Measurements from ENCODE around the gene SLCO4A1. TPM values are rescaled to one million over a fixed set of nuclear protein-coding genes. Genes with fewer than 3 reads are reported as not detected.

Gene SLCO4A1
- total RNA-seq, 4 donors from 2014 or later = 6.7 to 22.1 (median 14.4) TPM

DNA sequence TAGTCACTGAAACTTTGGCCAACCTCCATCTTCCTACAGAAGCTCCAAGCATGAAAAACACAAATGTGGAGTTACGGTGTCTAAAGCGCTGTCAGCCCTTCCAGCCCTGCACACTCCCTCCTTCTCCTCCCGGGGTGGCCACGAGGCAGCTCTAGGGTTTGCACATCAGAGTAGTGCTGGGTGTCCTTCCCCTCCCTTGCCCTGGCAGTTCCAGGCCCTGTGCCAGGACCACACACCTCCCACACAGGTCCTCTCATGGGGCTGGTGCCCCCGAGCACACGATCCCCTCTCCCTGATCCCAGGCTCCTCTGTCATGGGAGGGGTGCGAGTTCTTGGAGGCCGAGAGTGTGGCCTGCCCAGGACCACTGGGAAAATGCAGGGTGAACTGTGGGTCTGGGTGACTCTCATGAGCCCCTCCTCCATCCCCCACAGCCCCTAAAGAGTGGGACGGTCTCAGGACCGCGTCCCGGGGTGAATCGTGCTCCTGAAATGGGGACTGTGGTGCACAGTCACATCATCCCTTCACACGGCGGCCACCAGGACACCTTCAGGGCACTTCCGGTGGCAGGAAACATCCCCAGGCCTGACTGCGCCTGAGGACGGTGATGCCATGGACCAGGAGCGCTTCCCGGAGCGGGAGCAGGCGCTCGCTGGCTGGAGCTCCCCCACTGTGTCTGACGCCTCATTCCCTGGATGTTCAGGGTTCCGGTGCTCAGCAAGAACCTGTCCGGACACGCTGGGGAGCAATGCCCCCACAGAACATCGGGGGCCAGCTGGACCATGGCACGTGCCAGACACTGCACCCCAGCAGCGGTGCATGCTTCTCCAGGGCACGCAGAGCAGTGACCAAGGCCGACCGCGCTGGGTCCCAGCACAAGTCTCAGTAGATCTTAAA, 42.8 kb upstream of the SLCO4A1 start:
- no peak overlapping the region for H3K4me3 ChIP-seq
- 41 to 63% methylated on average over 9 to 15 of the region's 34 CpGs for WGBS, 2 donors
- intact Hi-C loops (cut with DNase I) = no loop called here
- peak overlapping the region in 1 of 4 donors; percentile 63 for H3K27ac ChIP-seq
- peaks cover 42 to 85% (median 44%) of the 10 kb centered on the region in 3 donors for H3K4me1 ChIP-seq
- H3K36me3 ChIP-seq = no peaks in the 10 kb centered on the region
- DNase-seq = no peak
- H3K9me3 ChIP-seq = no peaks in the 10 kb centered on the region
- H3K27me3 ChIP-seq = peaks cover 0 to 93% (median 5%) of the 10 kb centered on the region in 4 donors
- no peak for TF ChIP-seq CTCF (IDR thresholded peaks at IDR 0.05)

DNA sequence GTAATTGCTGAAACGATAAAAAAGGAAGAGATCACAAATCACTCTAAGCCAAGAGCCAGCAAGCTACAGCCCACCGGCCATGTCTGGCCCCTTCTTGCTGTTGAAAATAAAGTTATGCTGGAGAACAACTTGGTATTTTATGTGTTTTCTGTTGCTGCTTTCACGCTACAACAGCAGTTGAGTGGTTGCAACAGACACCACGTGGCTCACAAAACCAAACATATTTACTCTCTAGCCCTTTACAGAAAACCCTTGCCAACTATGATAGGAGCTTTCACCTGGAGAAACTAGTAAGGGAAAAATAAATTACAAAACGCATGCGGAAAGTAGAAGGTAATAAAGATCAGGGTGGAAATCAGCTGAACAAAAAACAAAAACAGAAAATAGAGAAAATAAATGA, 41.1 kb upstream of the SLCO4A1 start:
- WGBS, 2 donors = 78 to 81% methylated on average over 6 of the region's 6 CpGs
- Histone ChIP-seq H3K4me3 (no peak overlapping the region), H3K27ac (no peak overlapping the region), H3K36me3 (no peaks in the 10 kb centered on the region), H3K27me3 (peaks cover 0 to 88% (median 3%) of the 10 kb centered on the region in 4 donors), H3K9me3 (no peaks in the 10 kb centered on the region), H3K4me1 (peaks cover 37 to 90% (median 47%) of the 10 kb centered on the region in 3 donors)
- no peak for TF ChIP-seq POLR2A (IDR thresholded peaks at IDR 0.05)
- DNase-seq = no peak
- intact Hi-C loops (cut with DNase I) = no loop called here

DNA sequence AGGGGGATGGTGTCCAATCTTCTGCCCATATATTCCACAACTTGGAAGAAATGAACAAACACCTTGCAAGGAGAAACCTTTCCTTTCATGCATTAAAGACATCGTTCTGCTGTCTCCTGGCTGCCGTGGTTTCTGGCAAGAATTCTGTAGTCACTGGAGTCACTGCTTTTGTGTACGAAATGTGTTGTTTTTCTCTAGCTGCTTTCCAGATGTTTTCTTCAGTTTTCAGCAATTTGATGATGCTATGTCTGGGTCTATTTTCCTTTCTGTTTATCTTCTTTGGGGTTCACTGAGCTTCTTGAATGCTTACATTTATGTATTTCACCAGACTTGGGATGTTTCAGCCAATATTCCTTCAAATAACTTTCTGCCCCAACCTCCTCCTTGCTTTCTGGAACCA, 40.6 kb upstream of the SLCO4A1 start:
- no peak for DNase-seq
- Histone ChIP-seq H3K27me3 (peaks cover 0 to 87% (median 2%) of the 10 kb centered on the region in 4 donors), H3K36me3 (no peaks in the 10 kb centered on the region), H3K4me1 (peaks cover 37 to 90% (median 47%) of the 10 kb centered on the region in 3 donors), H3K4me3 (no peak overlapping the region), H3K27ac (no peak overlapping the region), H3K9me3 (no peaks in the 10 kb centered on the region)
- no peak for TF ChIP-seq CTCF (IDR thresholded peaks at IDR 0.05)
- TF ChIP-seq POLR2A (IDR thresholded peaks at IDR 0.05) = no peak
- intact Hi-C loops (cut with DNase I) = no loop called here
- 29 to 31% methylated on average over 3 of the region's 3 CpGs for WGBS, 2 donors

GRCh38 chr20:62602550-62602949, 39.8 kb upstream of the SLCO4A1 start:
- Histone ChIP-seq H3K4me3 (peak overlapping the region in 2 of 4 donors; percentile 1 to 30), H3K9me3 (no peaks in the 10 kb centered on the region), H3K27me3 (peaks cover 0 to 87% (median 0%) of the 10 kb centered on the region in 4 donors), H3K36me3 (no peaks in the 10 kb centered on the region), H3K27ac (peak overlapping the region; percentile 38 to 83 (median 58)), H3K4me1 (peaks cover 37 to 86% (median 43%) of the 10 kb centered on the region in 3 donors)
- 16 to 23% methylated on average over 8 to 10 of the region's 10 CpGs for WGBS, 2 donors
- TF ChIP-seq POLR2A (IDR thresholded peaks at IDR 0.05) (no peak), CTCF (IDR thresholded peaks at IDR 0.05) (no peak)
- no peak for DNase-seq
- intact Hi-C loops (cut with DNase I) = no loop called here

DNA sequence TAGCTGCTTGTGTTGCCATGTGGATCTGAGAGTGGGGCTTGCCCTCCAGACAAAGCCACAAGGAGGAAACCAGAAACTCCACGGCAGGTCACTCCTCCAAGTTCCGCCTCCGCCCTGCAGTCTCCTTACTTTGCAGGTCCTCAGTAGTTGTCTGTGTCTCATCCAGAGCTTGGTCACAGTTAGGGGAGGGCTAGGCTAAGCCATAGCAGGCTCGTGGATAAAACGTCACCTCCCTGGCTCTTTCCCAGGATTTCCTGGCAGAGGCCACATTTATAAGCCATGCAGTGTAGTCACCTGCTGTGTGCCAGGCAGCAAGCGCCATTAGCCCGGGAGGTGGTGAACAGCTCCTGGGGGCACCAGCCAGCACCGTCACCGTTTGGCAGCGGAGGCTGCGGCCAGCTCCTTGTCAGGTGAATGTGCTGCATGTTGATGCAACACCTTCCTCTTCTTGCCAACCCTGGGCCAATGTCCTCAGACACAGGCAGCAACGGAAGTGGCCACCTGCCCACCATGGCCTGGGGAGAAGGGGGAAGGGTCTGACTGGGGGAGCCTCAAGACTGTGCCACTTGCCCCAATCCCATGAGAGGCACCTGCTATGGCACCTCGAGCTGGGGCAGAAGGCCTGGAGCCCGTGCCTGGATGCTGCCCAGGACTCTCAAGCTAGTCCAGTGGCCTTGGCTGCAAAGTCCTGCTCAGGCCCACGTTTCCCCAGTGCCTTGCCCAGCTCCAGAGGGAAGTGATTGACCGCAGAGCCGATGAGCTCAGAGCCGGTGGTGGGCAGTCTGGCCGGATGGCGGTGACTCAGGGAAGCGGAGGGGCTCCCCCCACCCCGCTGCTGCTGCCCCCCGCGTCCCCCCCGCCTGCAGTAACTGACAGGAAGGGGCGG, 39.0 kb upstream of the SLCO4A1 start:
- Histone ChIP-seq H3K27ac (peak overlapping the region; percentile 38 to 83 (median 58)), H3K36me3 (no peaks in the 10 kb centered on the region), H3K9me3 (no peaks in the 10 kb centered on the region), H3K4me1 (peaks cover 37 to 81% (median 41%) of the 10 kb centered on the region in 3 donors), H3K27me3 (peaks cover 0 to 87% (median 0%) of the 10 kb centered on the region in 4 donors), H3K4me3 (peak overlapping the region in 2 of 4 donors; percentile 2 to 30)
- intact Hi-C loops (cut with DNase I) = no loop called here
- no peak for DNase-seq
- peak in 1 of 6 experiments; percentile 2 for TF ChIP-seq CTCF (IDR thresholded peaks at IDR 0.05)
- no peak for TF ChIP-seq POLR2A (IDR thresholded peaks at IDR 0.05)
- 5 to 14% methylated on average over 5 of the region's 26 CpGs for WGBS, 2 donors

All from esophagus squamous epithelium (tissue), 5 donors.